ENCODE results near the gene ERRFI1. TPM values are rescaled to one million over a fixed set of nuclear protein-coding genes. Genes with fewer than 3 reads are reported as not detected.
A peak's percentile ranks its signal among the peaks of the same experiment; 100 is the strongest.

Gene ERRFI1
- total RNA-seq, 1 donor from 2014 or later: 316 TPM

DNA sequence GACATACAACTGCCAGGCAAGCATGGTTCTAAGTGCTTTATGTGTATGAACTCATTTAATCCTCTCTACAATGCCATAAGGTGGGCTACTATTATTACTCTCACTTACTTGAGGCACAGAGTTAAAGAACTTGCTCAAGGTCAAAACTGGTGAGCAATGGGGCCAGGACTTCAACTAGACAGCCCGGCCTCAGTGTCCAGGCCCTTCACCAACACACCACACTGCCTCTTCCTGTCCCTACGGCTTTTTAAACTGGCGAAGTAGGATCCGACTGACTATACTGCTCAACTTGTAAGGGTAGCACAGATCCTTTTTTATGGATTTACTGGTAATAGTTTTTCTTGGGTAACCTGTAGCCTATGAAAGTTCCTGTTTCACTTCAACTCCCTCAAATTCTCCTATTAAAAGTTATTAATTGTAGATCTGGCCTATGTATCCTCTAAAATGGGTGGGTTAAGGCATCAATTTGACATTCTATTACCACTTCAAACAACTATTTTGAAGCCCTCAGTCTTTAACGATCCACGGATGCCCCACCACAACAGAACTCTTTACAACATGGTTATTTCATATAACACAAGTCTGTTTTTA is 4.3 kb downstream of the ERRFI1 start:
- DNase-seq (ENCODE audit: low spot score): no peak
- ATAC-seq: no peak

DNA sequence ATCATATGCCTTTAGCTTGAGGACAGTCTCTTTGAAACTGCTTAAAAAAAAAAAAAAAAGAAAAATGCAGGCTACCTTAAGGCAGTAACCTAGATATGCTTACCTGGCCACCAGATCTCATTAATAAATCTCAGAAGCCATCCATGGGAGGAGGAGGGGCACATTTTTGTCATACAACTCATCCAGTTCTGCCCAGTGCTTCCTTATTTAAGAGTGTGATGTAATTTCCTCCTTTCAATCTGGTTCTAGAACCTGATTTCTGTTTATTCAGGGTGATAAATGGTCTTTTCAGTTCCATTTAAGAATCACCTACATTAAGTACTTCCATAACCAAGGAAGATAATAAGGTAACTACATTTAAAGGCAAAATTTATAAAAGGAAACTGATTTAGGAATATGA is 6.1 kb downstream of the ERRFI1 start:
- DNase-seq (ENCODE audit: low spot score) (no peak), ATAC-seq (peak; percentile 4)

DNA sequence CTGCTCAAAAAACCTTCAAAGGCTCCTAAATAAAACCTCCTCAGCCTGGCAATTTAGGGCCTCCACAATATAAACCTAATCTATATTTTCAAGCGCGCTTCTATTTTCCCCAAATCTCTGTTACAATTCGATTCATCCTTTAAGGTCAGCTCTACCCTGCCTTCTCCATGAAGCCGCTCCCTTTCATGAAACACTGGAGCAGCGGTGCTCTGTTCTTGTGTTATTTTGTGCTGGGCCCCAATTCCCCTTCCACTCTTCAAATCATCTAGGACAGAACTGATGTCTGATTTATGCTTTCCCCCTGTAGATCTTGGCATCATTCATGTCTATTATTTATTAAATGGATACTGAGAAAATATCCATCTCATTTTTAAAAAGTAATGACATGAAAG is 6.9 kb downstream of the ERRFI1 start:
- DNase-seq (ENCODE audit: low spot score) (no peak), ATAC-seq (peak; percentile 2)

DNA sequence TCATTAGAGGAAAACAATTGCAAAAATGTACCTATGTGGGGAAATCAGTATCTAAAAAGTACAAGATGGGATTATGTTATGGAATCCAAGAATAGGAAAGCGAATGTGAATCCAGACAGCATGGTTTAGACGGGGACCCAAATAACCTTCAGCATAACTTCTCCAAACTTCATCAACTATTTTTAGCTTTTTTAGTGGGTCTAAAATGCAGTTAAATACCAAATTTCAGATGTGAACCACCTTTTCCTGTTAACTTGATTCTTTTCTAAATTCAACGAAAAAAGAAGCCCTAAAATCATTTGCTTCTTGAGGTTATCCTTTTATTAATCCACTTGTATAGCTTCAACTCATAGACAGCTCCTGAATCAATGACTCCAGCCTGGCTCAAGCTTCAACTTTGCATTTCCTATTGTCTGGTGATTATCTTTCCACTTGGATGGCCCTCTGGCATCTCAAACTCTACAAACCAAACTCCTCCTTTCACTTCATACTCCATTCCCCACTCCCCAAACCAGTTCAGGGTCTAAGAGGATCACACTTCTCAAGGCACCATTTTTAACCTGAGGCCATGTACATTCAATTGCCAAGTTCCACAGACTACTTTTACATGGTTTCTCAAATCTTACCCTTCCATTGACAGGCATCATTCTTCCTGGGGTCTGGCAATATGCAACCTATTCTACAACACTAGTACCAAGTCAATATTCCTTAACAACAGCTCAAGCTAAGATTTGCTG is 7.4 kb downstream of the ERRFI1 start:
- DNase-seq (ENCODE audit: low spot score) (no peak), ATAC-seq (peak; percentile 2)

DNA sequence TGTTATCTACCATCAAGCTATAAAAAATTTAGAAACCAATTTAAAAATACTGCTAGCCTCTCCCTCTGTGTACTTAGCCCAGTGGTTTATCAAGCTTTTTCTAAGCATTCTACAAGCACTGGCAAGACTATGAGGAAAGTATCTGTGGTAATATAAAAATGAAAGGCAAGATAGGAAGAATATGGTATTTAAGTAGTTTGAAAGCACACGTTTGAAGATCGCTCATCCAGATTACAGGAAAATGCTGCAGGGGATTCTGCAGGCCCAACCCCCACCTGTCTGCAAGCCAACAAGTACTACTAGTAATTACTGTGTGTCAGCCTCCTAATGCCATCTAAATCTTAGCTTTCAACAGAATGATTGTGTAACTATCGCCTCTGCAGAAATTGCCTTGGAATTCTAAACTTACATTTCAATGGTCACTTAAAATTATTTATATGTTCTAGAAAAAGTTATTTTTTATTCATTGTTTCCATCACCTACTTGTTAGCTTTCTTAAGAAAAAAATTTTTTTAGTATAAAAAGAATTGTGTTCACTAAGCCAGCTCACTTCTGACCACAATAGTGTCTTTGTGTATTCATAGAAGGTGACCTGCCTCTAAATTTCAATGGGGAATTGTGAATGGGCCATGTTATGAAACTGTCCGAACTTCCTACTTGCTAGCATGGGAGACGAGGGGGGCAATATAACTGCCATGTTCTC is 8.5 kb downstream of the ERRFI1 start:
- no peak for DNase-seq (ENCODE audit: low spot score)
- ATAC-seq: no peak

DNA sequence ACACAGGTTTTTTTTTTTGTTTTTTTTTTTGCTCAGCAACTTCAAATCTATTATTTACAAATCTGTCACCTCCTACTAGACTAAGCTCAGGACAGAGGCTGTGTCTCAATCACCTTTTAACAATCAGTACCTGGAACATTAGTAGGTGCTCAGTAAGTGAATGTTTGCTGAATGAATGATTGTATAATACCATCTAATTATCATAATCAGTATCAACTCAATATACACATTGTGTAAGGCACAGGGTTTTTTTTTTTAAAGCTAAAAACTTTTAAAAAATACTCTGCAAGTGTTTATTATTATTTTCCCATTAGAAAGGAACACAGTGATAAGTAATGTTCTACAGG is 9.2 kb downstream of the ERRFI1 start:
- ATAC-seq (no peak), DNase-seq (ENCODE audit: low spot score) (no peak)

DNA sequence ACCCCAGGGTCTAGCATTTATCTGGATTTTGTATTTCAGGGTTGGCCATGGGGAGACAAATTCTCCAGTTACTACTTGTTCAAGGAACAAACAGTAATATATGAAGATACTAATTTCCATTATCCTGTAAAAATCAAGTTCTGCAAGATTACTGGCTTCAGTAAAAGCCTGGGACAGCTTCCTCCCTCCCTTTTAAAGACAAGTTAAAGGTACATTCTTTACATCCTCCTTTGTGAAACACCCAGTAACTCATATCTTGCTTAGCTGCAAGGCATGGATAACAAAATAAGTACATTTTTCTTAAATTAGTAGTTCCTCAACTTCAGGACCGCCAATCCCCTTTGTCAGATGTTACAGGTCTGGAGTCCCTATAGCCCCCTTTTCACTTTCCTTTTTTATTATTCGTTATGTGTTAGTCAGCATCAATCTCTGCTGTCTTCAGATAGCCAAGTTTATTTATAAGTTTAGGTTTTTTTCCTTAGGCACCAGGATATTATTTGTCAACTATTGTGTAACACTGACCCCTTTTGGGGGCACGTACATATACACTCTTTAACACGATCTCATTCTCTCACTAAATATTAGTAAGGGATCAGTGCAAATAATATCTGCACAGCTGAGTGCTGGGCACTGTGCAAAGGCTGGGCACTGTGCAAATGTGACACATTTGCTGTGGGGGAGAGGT is 9.8 kb downstream of the ERRFI1 start:
- no peak for DNase-seq (ENCODE audit: low spot score)
- ATAC-seq: no peak

DNA sequence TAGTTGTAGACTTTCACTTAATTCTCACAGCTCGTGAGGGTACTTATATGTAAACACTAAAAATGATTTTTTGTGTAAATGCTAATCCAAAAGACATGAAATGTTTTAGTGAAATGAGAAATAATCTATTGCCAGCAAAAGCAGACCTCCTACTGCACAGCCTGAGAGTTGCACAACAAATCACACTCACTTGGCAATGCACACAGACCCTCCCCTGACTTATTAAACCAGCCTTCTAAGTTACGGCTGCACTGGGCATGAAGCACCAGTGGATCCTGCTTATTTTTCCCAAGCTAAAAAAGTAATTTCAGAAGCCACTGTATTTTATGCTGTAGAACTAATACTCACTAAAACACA is 10.3 kb downstream of the ERRFI1 start:
- ATAC-seq (no peak), DNase-seq (ENCODE audit: low spot score) (no peak)

DNA sequence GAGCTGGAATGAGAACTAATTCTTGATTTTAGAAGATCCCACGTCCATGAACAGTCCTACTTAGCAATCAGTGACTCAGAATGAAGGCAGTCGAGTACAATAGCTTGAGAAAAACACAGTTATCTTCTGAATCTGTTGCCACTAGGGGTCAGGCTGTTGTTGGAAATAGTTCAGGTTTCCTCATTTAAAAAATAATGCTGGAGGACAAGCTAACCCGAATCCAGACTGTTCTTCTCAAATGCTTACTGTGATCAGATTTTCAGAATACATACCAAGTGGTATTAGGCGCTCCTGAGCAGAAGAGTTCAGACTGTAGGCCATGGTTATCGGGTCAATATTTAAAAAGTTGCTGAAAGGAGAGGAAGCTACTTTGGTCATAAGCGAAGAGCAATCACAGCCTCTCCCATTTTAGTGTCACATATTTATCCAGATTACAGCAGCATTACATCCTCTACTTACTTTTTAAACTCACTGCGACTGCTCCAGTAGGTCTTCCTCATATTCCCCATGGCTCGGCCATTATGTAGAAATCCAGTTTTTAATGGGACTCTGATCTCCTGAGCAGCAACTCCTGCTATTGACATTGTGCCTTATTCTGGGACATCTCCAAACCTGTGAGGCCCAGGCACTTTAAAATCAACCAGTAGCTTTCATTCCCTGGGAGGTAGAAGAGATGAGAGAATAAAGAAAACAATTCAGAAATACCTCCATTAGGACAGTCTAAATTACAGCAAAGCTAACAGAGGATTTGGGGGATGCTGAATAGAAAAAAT is 10.9 kb downstream of the ERRFI1 start:
- ATAC-seq: no peak
- DNase-seq (ENCODE audit: low spot score): peak; percentile 37

DNA sequence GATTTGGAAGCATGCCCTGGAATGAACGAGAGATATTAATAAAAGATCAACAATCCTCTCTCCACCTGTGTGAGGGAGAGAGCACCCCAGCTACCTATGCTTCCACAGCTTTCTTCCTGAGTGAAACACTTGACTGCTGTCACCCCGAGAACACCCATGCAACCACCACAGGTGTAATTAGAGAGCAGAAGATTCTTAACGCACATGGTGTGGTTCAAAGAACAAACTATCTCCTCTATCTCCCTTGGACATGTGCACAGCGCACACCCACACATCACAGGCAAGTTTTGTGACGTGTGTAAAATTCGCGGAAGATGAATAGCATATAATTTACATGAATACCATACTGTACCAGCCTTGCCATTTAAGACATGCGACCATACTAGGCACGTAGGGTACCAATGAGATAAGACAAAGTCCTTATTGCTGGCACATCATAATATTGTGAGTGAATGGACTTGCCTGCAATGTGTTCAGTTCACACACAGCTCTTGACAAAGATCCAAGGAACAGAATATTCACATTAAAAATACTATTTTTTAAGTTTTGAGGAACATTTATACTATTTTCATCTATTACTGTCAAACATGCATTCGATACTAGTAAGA is 11.6 kb downstream of the ERRFI1 start:
- DNase-seq (ENCODE audit: low spot score): no peak

DNA sequence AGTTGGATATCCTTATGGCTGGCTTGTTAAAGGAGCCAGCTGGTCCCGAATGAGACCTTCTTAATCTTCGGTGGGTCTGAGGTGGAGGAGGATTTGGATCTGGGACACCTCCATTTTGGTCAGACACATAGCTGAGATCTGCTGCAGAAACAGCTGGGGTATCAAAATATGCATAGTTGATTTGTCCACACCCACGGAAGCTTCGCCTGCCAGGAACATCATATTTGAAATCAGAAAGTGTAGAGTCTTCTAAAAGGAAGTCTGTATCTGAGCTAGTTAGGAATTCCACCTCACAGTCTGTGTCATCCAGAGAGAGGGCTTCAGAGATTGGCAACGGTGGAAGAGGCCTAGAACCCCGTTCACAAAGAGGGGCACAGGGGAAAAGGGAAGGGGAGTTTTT is 12.3 kb downstream of the ERRFI1 start:
- ATAC-seq: peak; percentile 2
- peak; percentile 51 for DNase-seq (ENCODE audit: low spot score)

More for the DNA sequence above, 11.6 kb downstream of the ERRFI1 start:
- peak; percentile 0 for ATAC-seq

DNA sequence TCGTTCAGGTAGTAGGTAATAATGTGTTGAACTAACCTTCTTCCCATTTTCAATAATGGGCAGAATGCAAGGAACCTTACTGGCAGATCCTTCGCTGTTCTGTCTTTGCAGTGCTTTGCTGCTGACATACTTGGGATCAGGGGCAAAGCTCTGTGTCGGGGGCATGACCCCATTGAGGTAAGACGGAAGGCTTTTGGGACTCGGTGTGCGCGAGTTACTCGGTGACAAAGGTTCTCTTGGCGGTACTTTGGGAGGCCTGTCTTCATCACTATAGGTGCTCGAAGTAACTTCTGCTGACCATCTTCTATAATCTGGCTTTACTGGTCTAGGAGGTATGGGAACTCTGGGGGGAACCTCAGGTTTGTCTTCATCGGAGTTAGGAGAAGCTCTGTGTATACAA is 12.7 kb downstream of the ERRFI1 start:
- peak; percentile 62 for DNase-seq (ENCODE audit: low spot score)

DNA sequence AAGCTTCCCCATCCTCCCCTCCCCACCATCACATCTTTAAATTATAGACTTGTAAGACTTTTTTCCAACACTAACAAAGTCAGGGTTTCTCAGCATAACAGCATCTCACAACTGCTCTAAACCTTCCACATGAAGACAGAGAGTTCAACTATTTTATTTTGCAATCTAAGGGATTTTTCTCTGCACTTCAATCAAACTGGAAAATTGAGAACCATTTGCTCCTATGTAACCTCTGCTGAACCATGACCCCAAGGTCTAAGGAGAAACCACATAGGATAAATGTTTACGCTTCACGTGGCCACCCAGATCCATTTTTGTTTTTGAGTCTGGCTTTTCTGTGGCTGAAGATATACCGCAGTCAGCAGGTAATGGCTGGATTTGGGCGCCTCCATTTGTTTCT is 13.2 kb downstream of the ERRFI1 start:
- peak; percentile 1 for ATAC-seq
- no peak for DNase-seq (ENCODE audit: low spot score)

More for the DNA sequence above, 12.7 kb downstream of the ERRFI1 start:
- peak; percentile 13 for ATAC-seq

DNA sequence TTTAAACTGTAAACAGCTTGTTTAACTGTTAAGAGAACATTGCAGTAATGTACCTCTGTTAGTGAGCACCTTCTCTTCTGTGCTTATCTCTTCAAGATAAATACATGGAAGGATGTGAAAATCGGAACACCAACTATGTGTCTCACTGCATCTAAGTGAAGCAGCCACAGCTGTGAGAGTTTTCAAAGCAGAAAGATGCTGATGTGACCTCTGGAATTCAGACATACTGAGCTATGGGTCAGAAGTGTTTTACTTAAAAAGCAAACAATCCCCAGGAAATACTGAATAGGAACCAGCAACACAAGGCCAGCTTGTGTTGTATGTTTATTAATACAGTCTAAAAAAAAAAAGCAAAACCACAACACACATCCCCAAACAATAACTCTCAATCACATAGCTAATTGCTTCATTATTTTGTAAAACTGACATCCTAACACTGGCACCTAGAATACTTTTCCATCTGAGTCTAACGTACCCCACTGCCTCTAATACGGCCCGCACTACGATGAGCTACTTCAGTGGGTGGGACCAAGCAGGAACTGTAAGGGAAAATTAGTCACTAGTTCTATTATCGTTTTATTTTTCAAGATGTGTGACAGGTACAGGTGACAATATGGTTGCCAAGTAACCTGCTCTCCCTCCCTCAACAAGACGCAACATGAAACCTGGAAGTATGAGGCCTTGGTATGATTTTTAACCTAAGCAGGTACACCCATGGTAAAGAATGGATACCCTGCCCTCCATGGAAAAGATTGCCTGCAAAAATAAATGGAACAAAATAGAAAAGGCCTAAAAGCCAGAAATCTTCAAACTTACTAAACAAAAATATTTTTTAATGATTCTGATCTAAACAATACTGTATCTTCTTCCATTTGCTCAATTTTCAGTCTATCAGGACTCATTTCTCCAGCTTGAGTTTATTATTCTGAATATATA is 13.9 kb downstream of the ERRFI1 start:
- DNase-seq (ENCODE audit: low spot score) (no peak), ATAC-seq (no peak)

DNA sequence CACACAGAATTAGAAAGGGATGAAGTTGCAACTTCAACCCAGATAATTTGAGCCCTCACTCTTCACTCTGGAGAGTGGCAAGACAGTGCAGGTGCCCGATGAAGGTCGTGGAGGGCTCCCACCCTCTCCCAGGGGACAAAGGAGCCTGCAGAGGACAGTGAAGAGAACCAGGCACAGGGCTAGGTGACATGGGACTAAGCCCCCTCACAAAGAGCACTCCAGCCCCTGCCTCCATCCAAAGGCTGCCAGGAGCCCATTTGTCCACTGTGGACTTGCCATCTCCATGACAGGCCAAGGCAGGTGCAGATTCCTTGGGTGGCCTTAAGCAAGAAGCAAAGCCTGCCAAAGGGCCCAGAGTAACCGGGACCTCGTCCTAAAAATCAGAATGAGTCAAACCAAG is 15.1 kb downstream of the ERRFI1 start:
- ATAC-seq (peak; percentile 0), DNase-seq (ENCODE audit: low spot score) (peak; percentile 56)

DNA sequence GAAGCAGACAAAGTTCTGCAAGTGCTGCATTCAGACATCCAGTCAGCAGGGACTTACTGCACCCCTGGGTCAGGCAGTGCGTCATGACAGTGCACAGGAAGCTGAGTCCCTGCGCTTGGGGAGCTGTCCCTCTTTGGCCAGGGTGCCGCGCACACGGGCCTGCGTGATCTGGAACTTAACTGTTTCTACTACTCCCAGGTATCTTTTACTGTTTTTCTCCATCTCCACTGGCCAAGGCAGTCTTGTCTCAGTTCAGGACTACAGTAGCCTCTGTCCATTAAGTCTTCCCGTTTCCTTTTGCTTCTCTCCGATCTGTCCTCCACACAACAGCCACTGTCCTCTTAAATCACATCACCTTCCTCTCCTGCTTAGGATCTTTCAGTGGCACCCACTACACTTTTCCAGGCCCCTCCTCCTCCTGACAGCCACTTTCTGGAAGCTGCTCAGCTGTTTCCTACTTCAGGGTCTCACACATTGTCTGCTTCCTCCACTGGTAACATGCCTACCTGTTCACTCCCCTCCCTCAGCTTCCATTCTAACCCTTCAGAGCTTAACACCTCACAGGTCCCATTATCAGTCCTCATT is 15.9 kb downstream of the ERRFI1 start:
- peak; percentile 22 for ATAC-seq
- peak; percentile 63 for DNase-seq (ENCODE audit: low spot score)

DNA sequence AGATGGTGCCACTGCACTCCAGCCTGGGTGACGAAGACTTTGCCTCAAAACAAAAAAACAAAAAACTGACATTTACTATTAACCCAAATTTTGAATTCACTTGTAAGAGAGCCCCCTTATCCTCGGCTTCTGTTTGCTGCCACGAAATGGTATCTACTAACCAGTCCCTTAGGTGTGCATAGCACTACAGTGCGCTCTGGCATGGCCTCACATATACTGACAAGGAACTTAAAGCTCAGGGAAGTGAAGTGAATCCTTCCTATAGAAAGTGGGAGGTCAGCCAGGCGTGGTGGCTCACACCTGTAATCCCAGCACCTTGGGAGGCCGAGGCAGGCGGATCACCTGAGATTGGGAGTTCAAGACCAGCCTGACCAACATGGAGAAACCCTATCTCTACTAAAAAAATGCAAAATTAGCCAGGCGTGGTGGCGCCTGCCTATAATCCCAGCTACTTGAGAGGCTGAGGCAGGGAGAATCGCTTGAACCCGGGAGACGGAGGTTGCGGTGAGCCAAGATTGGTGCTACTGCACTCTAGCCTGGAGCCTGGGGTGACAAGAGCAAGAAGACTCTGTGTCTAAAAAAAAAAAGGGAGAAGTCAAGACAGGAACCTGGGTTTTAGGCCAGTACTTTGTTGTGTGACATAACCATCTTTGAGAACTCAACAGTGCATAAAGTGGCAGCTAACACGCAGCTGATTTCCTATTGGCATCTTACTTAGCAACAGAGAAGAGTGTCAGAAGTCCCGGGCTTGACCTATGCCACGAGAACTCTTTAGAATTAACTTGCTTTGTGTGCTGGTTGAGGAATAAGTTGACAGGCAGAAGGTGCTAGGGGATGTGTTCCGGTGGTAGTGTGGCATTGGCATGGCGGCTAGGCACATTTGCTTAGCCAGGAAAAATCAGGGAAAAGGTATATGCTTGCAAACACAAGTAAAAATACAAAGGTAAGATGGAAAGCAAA is 16.8 kb downstream of the ERRFI1 start:
- DNase-seq (ENCODE audit: low spot score) (peak; percentile 58), ATAC-seq (peak; percentile 0)

Data from left lobe of liver (tissue), 2 donors.